HepG2 (cell line): ENCODE results near the gene SRP68. TPM values are rescaled to one million over a fixed set of nuclear protein-coding genes. Genes with fewer than 3 reads are reported as not detected.

Source experiments
- ETV6 ChIP-seq: sonication (generic); formaldehyde crosslinking; conservative IDR thresholded peaks from 2 replicates; pipeline ENCODE4 v1.4.0; 2020; ENCODE audit warnings: missing genetic modification reagents
- FOXK1 ChIP-seq: sonication (generic); formaldehyde crosslinking; IDR thresholded peaks from 2 replicates; pipeline ENCODE4 v1.4.0; 2020; ENCODE audit warnings: low read depth, missing genetic modification reagents, borderline replicate concordance
- FOXO1 ChIP-seq: sonication (generic); formaldehyde crosslinking; IDR thresholded peaks from 2 replicates; pipeline ENCODE4 v1.4.0; 2020; ENCODE audit warnings: missing genetic modification reagents
- HBP1 ChIP-seq: IDR thresholded peaks from 2 replicates; pipeline ENCODE4 v1.6.1; 2016; ENCODE audit warnings: low read depth, control low read depth
- HNRNPLL ChIP-seq: fragments of 200-400 bp; formaldehyde crosslinking; IDR thresholded peaks from 2 replicates; pipeline ENCODE4 v1.6.1; 2017; ENCODE audit warnings: mild to moderate bottlenecking, low read depth, low read length; ENCODE audit not compliant: poor library complexity, severe bottlenecking
- PHF21A ChIP-seq: sonication (generic); formaldehyde crosslinking; IDR thresholded peaks from 2 replicates; pipeline ENCODE4 v1.5.0; 2020; ENCODE audit warnings: mild to moderate bottlenecking, missing genetic modification reagents
- PHF8 ChIP-seq: sonication (generic); formaldehyde crosslinking; IDR thresholded peaks from 2 replicates; pipeline ENCODE4 v1.5.0; 2020; ENCODE audit warnings: missing genetic modification reagents
- RAD51 ChIP-seq: fragments of 450-650 bp; IDR thresholded peaks from 2 replicates; pipeline ENCODE4 v1.6.1; 2016; ENCODE audit warnings: borderline replicate concordance
- ZBTB43 ChIP-seq: sonication (generic); formaldehyde crosslinking; conservative IDR thresholded peaks from 2 replicates; pipeline ENCODE4 v1.4.0; 2020; ENCODE audit warnings: missing genetic modification reagents
- ZNF136 ChIP-seq: sonication (generic); formaldehyde crosslinking; IDR thresholded peaks from 2 replicates; pipeline ENCODE4 v1.8.1; 2022; ENCODE audit warnings: low read depth, mild to moderate bottlenecking, moderate library complexity, missing genetic modification reagents
- ZNF224 ChIP-seq: sonication (generic); formaldehyde crosslinking; IDR thresholded peaks from 2 replicates; pipeline ENCODE4 v1.5.0; 2020; ENCODE audit warnings: mild to moderate bottlenecking, missing genetic modification reagents
- ZNF572 ChIP-seq: sonication (generic); formaldehyde crosslinking; IDR thresholded peaks from 2 replicates; pipeline ENCODE4 v1.5.1; 2020; ENCODE audit warnings: mild to moderate bottlenecking, missing genetic modification reagents
- ZSCAN5A ChIP-seq: sonication (generic); formaldehyde crosslinking; IDR thresholded peaks from 2 replicates; pipeline ENCODE4 v1.8.0; 2022; ENCODE audit warnings: mild to moderate bottlenecking, missing genetic modification reagents, borderline replicate concordance
- polyA plus RNA-seq, 8 experiments: library from polyadenylated mRNA; depleted of rRNA in 3 of 8; stranded (reverse) in 7 of 8; unstranded in 1 of 8; fragments of >200 nt; fragmentation: Illumina TruSeq in 4 of 8; extraction: Trizol in 4 of 8; gene quantifications; 2 replicates each; pipeline versions ENCODE4 v1.2.1 to v1.2.3, GENCODE V29; 2011 to 2016; ENCODE audit warnings: low read depth in 4 of 8, missing spikeins in 1 of 8, mixed read lengths in 1 of 8; ENCODE audit not compliant: insufficient read depth in 1 of 8
- total RNA-seq, 5 experiments: library from RNA; depleted of rRNA; stranded (reverse); fragments of >200 nt; fragmentation: Illumina TruSeq; extraction: Trizol; gene quantifications; 2 replicates each; pipeline ENCODE4 v1.2.3, GENCODE V29; 2016; ENCODE audit warnings: low read depth in 1 of 5
- TF ChIP-seq, protein P1 (sequence below): sonication (generic); formaldehyde crosslinking; conservative IDR thresholded peaks from 2 replicates; pipeline ENCODE4 v1.4.0; 2020; ENCODE audit warnings: missing genetic modification reagents

SRP68 gene
- total and polyA plus RNA-seq, 2 of the 13 experiments (the other 11 are each of a cell fraction or from before 2014, with no cell fraction given): 39.8 to 74.3 TPM

- TF ChIP-seq, protein P1, sequence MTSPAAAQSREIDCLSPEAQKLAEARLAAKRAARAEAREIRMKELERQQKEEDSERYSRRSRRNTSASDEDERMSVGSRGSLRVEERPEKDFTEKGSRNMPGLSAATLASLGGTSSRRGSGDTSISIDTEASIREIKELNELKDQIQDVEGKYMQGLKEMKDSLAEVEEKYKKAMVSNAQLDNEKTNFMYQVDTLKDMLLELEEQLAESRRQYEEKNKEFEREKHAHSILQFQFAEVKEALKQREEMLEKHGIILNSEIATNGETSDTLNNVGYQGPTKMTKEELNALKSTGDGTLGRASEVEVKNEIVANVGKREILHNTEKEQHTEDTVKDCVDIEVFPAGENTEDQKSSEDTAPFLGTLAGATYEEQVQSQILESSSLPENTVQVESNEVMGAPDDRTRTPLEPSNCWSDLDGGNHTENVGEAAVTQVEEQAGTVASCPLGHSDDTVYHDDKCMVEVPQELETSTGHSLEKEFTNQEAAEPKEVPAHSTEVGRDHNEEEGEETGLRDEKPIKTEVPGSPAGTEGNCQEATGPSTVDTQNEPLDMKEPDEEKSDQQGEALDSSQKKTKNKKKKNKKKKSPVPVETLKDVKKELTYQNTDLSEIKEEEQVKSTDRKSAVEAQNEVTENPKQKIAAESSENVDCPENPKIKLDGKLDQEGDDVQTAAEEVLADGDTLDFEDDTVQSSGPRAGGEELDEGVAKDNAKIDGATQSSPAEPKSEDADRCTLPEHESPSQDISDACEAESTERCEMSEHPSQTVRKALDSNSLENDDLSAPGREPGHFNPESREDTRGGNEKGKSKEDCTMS (CRISPR knock-in tag): no peak
- TF ChIP-seq ZNF224 (CRISPR knock-in tag) (peak; percentile 99), ZBTB43 (CRISPR knock-in tag) (0 out of 2 replicates have a peak, but pooled peaks have one; percentile 26), ZSCAN5A (CRISPR knock-in tag) (no peak), PHF8 (CRISPR knock-in tag) (peak; percentile 94), ETV6 (CRISPR knock-in tag) (no peak; the same call in 1 of the 2 replicates), HNRNPLL (peak; percentile 49), FOXO1 (CRISPR knock-in tag) (peak; percentile 84), PHF21A (CRISPR knock-in tag) (peak; percentile 93), RAD51 (no peak), ZNF572 (CRISPR knock-in tag) (peak; percentile 100), ZNF136 (peak; percentile 98; the same call in 1 of the 2 replicates), FOXK1 (peak; percentile 70; the same call in 1 of the 2 replicates), HBP1 (CRISPR knock-in tag) (peak; percentile 70)
Measured at GRCh38 chr17:76072148-76072858, at the start of gene SRP68 (continued).
